Stomach (tissue), 4 donors: ENCODE data around the gene MS4A18.
"Not testable (repeated sequence)": the region's sequence is repeated elsewhere in the genome, so short reads cannot be mapped to it uniquely, and the experiment has no call there.

ENCODE experiments used
- EP300 ChIP-seq: sonication (generic); formaldehyde crosslinking; IDR thresholded peaks from one replicate; pipeline ENCODE4 v1.6.1; 2017; ENCODE audit warnings: antibody characterized with exemption
- TF ChIP-seq, protein P1 (sequence below), 7 experiments: fragments of 450-650 bp in 4 of 7; fragments of 200-600 bp in 3 of 7; sonication (generic) in 3 of 7; IDR thresholded peaks; one replicate each; pipeline ENCODE4 v1.5.1; 2016 to 2019; ENCODE audit warnings: antibody characterized with exemption in 7 of 7, control low read depth in 2 of 7, mild to moderate bottlenecking in 1 of 7

DNA sequence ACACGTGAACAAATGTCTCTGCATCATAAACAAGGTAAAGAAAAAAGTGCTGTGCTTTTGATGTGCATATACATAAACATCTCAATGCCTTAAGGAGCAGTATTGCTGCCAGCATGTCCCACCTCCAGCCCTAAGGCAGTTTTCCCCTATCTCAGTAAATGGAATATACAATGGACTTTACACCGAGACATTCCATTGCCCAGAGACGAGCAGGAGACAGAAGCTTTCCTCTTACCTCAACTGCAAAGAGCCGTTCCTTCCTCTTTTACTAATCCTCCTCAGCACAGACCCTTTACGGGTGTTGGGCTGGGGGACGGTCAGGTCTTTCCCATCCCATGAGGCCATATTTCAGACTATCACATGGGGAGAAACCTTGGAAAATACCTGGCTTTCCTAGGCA, 11.1 kb upstream of the MS4A18 start:
- not testable (repeated sequence) for TF ChIP-seq EP300
- TF ChIP-seq, protein P1, sequence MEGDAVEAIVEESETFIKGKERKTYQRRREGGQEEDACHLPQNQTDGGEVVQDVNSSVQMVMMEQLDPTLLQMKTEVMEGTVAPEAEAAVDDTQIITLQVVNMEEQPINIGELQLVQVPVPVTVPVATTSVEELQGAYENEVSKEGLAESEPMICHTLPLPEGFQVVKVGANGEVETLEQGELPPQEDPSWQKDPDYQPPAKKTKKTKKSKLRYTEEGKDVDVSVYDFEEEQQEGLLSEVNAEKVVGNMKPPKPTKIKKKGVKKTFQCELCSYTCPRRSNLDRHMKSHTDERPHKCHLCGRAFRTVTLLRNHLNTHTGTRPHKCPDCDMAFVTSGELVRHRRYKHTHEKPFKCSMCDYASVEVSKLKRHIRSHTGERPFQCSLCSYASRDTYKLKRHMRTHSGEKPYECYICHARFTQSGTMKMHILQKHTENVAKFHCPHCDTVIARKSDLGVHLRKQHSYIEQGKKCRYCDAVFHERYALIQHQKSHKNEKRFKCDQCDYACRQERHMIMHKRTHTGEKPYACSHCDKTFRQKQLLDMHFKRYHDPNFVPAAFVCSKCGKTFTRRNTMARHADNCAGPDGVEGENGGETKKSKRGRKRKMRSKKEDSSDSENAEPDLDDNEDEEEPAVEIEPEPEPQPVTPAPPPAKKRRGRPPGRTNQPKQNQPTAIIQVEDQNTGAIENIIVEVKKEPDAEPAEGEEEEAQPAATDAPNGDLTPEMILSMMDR (IDR thresholded peaks at IDR 0.05) = not testable (repeated sequence)
